A549 (cell line): ENCODE data around the gene DPP10.

Source experiments
- E2F6 ChIP-seq: IDR thresholded peaks from 2 replicates; pipeline ENCODE4 v1.6.1; 2012; ENCODE audit warnings: low read depth, borderline replicate concordance
- HOXB13 ChIP-seq: fragments of 250-450 bp; sonication (Bioruptor Pico); IDR thresholded peaks from 2 replicates; pipeline ENCODE4 v1.5.0; 2020; ENCODE audit warnings: low read depth, mild to moderate bottlenecking, moderate library complexity
- JUNB ChIP-seq: fragments of >200 bp; sonication (Bioruptor Twin); formaldehyde crosslinking; IDR thresholded peaks from 2 replicates; pipeline ENCODE4 v1.6.1; 2016
- MAX ChIP-seq: IDR thresholded peaks from 2 replicates; pipeline ENCODE4 v1.6.1; 2012
- POLR2A ChIP-seq: IDR thresholded peaks from 2 replicates; pipeline ENCODE4 v1.6.1; 2012; ENCODE audit warnings: mild to moderate bottlenecking, low read length
- RAD21 ChIP-seq, 2 experiments: fragments of >200 bp in 1 of 2; sonication (Bioruptor Twin) in 1 of 2; formaldehyde crosslinking in 1 of 2; IDR thresholded peaks in 1 of 2; conservative IDR thresholded peaks in 1 of 2; 2 replicates in 1 of 2; 3 replicates in 1 of 2; pipeline ENCODE4 v1.6.1; 2012 to 2018; ENCODE audit warnings: inconsistent platforms in 1 of 2
- SREBF2 ChIP-seq: fragments of 450-650 bp; IDR thresholded peaks from 2 replicates; pipeline ENCODE4 v1.6.1; 2014; ENCODE audit warnings: mild to moderate bottlenecking, moderate library complexity
- TF ChIP-seq, protein P1 (sequence below): fragments of >200 bp; sonication (Bioruptor Twin); formaldehyde crosslinking; IDR thresholded peaks from 3 replicates; pipeline ENCODE4 v1.5.1; 2016

GRCh38 chr2:115199966-115200365 lies 757.5 kb downstream of the DPP10 start:
- TF ChIP-seq SREBF2 (no peak), JUNB (no peak), HOXB13 (no peak), MAX (no peak), RAD21 (conservative IDR thresholded peaks at IDR 0.05 in 1 of 2, IDR thresholded peaks at IDR 0.05 in 1 of 2) (no peak), POLR2A (no peak), E2F6 (no peak)
- TF ChIP-seq, protein P1, sequence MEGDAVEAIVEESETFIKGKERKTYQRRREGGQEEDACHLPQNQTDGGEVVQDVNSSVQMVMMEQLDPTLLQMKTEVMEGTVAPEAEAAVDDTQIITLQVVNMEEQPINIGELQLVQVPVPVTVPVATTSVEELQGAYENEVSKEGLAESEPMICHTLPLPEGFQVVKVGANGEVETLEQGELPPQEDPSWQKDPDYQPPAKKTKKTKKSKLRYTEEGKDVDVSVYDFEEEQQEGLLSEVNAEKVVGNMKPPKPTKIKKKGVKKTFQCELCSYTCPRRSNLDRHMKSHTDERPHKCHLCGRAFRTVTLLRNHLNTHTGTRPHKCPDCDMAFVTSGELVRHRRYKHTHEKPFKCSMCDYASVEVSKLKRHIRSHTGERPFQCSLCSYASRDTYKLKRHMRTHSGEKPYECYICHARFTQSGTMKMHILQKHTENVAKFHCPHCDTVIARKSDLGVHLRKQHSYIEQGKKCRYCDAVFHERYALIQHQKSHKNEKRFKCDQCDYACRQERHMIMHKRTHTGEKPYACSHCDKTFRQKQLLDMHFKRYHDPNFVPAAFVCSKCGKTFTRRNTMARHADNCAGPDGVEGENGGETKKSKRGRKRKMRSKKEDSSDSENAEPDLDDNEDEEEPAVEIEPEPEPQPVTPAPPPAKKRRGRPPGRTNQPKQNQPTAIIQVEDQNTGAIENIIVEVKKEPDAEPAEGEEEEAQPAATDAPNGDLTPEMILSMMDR: no peak
